GM21723 (cell line): ENCODE measurements around the gene INPP5J.
"Not testable (repeated sequence)": the region's sequence is repeated elsewhere in the genome, so short reads cannot be mapped to it uniquely, and the experiment has no call there.

Experiments
- ATAC-seq: cut with Tn5 transposase; IDR thresholded peaks from one replicate; pipeline ENCODE4 v1.9.1; 2021; ENCODE audit warnings: mild to moderate bottlenecking, moderate library complexity; ENCODE audit not compliant: unreplicated experiment

INPP5J gene

DNA sequence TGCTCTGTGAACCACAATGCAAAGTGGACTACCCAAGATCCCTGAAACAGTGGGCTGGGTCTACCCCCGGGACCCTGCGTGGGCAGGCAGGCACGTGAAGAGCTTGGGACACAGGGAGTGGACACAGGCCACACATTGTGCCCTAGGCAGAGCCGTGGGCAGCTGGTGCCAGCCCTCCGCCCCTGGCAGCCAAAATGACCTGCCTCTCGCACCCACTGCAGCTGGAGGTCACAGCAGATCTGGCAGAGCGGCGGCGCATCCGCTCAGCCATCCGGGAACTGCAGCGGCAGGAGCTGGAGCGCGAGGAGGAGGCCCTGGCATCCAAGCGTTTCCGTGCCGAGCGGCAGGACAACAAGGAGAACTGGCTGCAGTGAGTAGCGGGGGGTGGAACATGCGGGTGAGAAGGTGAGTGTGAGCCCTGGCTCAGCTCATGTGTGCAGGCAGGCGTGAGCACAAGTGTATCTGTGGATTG, 35.0 kb upstream of the INPP5J start:
- ATAC-seq = no peak

DNA sequence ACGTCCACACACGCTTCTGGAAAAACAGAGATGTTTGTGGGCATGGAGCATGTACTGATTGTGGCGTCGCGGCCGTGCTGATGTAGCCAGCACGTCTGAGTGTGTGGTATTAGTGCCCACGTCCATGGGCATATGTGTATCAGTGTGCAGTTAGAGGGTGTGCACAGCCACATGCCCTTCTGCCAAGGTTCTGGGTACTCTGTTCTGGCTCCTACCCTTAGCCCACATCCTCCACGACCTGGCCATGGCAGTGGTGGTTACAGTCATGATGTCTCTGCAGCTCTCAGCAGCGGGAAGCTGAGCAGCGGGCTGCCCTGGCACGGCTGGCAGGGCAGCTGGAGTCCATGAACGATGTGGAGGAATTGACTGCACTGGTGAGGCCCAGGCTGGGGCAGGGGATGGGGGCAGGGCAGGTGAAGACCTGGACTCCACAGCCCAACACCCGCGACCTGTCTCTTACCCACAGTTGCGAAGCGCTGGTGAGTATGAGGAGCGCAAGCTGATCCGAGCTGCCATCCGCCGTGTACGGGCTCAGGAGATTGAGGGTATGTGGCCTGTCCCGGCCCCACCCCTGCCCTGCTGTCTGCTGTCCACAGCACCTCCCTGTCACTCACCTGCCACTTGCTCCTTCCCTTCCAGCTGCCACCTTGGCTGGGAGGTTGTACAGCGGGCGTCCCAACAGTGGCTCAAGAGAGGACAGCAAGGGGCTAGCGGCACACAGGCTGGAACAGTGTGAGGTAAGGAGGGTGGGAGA, 34.4 kb upstream of the INPP5J start:
- no peak for ATAC-seq

DNA sequence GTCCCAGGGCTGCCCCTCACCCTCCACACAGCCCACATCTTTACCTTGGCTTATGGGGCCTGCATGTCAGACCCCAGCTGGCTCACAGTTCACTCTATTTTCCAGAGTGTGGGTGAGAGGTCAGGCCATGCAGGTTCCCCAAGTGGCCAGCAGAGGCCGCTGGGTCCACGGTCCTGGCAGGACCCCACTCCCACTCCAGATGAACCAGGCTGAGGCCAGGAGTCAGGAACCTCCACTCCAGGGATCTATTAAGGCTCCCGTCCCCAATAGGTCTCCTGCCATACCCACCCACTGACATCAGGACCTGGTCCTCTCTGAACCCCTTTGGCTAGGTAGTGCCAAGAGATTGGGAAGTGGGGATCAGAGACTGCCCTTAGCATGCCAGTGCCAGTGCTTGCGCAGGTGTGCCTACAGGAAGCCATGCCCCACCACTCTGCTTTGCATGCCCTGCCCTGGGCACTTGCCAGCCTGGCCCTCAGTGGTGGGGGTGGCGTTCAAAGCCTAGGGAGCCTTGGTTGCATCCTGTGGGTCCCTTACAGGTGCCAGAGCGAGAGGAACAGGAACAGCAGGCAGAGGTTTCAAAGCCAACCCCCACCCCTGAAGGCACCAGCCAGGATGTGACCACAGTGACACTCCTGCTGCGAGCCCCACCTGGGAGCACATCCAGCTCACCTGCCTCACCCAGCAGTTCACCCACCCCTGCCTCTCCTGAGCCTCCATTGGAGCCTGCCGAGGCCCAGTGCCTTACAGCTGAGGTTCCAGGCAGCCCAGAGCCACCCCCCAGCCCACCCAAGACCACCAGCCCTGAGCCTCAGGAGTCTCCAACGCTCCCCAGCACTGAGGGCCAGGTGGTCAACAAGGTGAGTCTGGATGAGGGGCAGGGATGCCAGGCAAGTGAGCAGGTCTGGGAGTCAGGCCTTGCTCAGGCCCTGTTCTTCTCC, 33.3 kb upstream of the INPP5J start:
- ATAC-seq = no peak

DNA sequence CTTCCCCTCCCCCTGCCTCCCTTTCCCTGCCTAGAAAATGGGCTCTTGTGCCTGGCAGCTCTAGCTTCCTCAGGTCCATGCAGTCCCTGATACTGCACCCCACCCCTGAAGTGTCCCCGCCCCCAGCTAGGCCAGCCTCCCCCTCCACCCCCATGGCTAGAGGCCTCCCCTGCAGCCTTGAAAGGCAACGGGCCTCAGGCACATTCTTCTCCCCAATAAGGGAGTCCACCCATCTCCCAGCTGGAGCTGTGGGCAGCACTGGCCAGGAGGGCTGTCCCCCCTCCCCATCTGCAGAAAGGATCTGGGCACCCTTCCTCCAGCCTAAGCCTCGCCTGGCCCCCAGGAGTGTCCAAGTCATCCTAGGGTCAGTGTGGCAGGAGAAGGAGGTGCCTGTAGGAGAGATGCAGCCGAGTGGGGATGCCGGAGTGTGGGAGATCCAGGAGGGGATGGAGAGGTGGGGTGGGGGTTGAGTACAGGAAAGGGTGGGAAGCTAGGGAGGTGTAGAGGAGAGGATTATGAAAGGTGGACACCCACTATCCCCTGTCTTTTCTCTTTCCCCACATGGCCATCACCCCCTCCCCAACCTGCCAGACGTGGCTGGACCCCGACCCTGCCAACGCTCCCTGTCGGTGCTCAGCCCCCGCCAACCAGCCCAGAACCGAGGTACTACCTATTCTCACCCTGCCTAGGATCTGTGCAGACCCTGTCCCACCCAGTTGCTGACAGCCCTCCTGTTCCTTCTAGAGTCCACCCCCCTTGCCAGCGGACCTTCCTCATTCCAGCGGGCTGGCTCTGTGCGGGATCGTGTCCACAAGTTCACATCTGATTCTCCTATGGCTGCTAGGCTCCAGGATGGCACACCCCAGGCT, 32.3 kb upstream of the INPP5J start:
- ATAC-seq = no peak

GRCh38 chr22:31091106-31091975, 31.4 kb upstream of the INPP5J start:
- ATAC-seq = no peak

GRCh38 chr22:31092161-31092560, 30.6 kb upstream of the INPP5J start:
- no peak for ATAC-seq

DNA sequence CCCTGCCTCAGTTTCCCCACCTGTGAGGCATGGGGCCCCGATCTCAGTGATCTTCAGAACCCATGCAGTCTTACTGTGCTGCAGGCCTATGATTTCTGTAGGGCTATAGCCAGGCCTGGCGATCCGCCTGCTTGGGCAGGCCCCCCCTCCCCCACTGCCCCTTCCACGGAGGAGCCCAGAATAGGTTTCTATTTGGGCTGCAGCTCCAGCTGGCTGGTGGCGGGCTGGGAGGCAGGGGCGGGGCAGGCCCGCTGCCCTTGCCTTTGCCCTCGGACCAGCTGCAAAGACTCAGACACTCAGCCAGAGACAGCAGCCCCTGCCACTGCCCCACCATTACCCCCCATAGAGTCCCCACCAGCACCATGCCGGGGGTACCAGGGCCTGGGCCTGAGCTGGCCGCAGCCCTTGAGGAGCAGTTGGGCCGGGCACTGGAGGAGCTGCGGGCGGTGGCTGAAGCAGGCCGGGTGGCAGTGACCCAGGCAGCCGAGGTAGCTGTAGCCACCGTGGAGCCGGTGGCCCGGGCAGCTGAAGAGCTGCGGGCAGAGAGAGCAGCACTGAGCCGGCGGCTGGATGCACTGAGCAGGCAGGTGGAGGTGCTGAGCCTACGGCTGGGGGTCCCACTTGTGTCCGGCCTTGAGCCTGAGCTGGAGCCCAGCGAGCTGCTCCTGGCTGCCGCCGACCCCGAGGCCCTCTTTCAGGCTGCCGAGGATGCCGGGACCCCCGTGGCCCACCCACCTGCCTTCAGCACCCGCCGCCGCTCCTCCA, 29.5 kb upstream of the INPP5J start:
- ATAC-seq = no peak

- no peak for ATAC-seq
These were observed 28.7 kb upstream of the INPP5J start for GRCh38 chr22:31094021-31094551.

DNA sequence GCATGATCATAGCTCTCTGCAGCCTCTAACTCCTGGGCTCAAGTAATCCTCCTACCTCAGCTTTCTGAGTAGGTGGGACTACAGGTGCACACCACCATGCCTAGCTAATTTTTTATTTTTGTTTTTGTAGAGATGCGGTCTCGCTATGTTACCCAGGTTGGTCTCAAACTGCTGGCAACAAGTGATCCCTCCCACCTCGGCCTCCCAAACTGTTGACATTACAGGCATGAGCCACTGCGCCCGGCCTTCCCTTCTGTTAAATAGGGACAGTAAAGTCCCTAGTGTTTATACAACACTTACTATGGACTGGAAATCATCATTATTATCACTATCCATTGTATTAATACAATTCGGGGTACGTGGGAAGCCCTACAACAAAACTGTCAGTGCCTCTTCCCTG, 28.0 kb upstream of the INPP5J start:
- ATAC-seq = no peak

DNA sequence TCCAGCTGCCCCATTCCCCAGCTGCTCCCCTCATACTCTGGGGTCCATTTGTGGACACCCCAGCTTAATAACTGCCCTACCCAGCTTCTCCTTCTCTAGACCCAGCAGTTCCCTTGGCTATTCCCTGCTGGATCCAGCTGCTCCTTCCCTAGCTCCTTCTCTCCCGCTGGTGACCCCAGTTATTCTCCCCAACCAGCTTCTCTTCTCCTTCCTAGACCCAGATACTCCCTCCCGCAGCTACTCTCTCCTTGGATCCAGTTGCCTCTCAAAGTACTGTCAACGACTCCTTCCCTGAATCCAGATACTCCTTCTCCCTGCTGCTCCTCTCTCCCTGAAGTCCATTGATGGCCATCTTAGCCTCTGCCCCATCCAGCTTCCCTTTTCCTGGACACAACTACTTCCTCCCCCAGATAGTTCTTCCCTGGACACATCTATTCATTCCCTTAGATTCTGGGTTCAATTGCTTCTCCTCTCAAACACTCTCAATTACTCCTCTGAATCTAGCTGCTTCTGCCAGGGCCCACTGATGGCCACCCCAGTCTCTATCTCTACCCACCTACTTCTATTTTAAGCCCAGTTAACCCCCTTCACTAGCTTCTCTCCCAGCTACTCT, 27.0 kb upstream of the INPP5J start:
- ATAC-seq = no peak

- no peak for ATAC-seq
These were observed 26.0 kb upstream of the INPP5J start for GRCh38 chr22:31096657-31097279.

GRCh38 chr22:31097539-31097938, 25.2 kb upstream of the INPP5J start:
- ATAC-seq = not testable (repeated sequence)

GRCh38 chr22:31097941-31098631, 24.7 kb upstream of the INPP5J start:
- no peak for ATAC-seq

DNA sequence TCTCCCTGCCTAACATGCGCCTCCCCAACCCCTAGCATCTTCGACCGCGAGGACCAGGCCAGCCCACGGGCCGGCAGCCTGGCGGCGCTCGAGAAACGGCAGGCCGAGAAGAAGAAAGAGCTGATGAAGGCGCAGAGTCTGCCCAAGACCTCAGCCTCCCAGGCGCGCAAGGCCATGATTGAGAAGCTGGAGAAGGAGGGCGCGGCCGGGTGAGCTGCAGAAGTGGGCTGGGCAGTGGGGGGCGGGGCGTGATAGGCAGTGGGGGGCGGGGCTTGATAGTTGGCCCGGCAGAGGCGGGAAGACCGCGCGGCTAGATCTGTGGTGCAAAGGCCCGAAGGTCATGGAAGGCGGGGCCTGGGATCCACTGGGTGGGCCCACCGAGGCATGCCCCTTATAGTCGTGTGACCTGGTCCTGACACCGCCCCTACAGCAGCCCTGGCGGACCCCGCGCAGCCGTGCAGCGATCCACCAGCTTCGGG, 24.1 kb upstream of the INPP5J start:
- ATAC-seq = no peak

GRCh38 chr22:31099386-31099785, 23.4 kb upstream of the INPP5J start:
- ATAC-seq = no peak

- ATAC-seq = no peak
These were observed 22.7 kb upstream of the INPP5J start for GRCh38 chr22:31099841-31100761.
